ENCODE results near the gene ESYT2.

ESYT2 gene

DNA sequence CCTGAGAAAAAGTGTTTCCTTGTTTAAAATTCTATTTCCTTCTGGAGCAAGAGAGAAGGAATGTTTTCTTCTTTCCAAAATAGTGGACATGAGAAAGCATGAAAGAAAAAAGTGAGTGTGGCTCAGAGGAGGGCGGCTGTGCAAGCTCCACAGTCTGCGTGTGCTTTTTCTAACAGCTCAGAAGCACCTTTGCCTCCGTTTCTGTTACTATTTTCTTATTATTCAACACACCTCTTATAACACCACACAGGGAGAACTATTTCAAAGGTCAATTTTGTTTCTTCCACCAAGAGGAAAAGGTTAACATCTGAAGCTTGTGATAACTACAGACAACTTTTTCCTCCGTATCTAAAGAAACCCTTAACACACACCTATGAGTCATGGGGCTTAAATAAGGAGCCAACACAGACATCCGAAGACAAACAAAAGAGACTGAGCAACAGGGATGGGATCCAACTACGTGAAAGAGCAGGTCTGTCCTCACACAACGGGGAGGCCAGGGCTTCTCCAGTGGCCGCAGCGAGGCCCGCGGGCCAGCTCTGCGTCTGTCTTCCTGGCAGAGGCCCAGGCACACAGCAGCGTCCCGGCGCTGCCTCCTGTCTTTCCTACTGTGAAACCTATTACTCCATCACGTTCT lies 88.5 kb downstream of the ESYT2 start:
- DNase-seq, result no peak

DNA sequence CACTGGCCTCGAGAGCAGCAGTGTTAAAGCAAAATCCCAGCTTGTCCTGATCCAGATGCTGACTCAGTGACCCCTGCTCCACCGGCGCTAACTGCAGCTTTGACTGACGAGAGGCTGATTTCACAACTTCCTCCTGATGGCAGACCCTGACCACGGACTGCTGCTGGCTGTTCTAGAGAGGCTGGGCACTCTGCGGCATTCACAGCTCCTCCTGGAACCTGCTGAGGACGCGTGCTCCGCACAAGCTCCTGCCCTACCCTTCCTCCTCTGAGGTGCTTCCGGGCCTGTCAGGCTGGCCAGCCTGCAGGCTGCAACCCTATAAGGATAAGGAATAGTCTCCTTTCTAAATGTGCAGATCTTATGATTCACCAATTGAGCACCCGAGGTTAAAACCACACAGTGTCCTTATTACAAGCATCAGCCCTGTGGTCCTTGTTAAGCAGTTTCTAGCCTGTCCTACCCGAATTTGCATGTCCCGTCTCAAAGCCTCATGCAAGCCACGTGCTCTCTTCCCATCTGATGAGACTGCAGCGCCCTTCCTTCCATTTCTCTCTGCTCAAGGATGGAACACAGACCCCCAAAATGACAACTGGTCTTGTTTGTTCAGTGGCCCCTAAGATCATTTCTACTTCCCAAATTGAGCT lies 89.2 kb downstream of the ESYT2 start:
- DNase-seq, result no peak

DNA sequence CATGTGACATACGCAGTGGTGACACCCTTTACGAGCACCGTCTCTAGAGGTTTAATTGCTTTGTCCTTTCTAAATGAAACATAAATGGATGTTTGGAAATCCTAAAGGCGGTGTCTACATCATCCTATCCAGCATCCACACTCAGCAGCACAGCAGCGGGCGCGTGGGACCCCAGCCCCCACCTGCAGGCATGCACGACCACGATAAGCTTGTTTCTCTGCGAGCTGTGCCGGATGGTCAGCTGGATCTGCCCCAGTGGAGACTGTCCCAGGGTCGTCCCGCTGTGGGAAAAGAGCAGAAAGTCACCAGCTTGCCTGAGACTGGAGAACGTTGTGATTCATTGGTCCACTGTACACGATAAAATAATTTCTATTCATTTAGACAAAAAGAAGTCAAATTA lies 90.5 kb downstream of the ESYT2 start:
- DNase-seq, result no peak

DNA sequence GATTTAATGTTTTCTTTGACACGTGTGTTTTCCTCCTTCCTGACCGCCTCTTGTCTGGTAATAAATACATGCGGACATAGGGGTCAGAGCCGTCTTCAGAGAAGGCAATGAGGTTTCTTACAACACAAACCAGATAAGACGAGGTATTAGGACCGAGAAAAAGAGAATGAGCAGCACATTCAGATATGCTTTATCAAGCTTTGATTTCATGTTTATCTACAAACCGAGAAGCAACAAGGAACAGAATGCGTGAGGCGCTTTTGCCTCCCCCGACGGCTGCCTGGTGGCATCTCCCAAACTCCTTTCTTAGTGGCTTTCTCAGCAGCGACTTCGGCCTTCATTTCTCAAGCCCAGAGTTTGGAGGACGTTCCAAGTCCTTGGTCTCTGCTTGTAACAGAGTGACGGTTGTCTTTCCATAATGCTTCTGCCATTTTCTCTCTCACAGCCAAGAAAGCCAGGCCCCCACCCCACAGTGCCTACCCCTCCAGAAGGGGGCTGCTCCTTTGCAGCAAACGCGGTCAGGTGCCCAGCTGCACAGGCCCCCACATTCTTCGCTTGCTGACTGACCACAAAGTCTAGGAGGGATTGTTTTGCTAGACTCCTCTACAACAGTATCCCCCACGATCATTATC lies 92.1 kb downstream of the ESYT2 start:
- DNase-seq, result no peak

DNA sequence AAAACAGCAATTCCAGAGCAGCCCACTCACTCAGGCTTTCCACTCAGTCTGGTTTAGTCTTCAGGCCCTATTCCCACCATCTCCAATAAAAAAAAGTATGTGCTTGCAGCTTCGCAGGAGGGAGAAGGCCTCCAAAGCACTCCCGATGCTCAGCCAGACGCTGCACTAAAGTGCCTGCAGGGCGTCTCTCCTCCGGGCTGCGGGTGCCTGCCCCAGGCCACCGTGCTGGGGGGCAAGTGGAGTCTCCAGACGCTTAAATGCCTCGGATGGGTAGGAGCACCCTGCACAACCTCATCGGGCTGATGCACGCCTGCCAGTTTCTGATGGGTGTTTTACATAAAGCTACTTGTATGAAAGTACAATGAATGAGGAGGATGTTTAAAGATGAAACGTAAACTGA lies 93.4 kb downstream of the ESYT2 start:
- no peak for DNase-seq

DNA sequence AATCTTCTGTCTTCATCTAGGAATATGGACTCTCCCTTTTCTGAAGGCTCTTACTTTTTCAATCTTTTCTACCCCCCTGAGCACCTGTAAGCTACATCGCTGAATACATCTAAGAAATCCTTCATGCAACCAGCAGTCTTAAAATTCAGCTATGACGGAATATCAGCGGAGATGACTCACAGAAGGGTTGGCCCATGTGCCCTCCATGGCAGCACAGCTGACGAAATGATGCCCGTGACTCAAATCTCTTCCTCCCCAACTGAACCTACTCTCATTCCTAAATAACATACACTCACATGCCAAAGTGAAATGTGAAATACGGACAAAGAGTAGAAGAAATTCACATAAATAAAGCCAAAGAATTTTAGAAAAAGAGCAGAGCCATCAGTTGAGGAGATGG lies 94.4 kb downstream of the ESYT2 start:
- no peak for DNase-seq

DNA sequence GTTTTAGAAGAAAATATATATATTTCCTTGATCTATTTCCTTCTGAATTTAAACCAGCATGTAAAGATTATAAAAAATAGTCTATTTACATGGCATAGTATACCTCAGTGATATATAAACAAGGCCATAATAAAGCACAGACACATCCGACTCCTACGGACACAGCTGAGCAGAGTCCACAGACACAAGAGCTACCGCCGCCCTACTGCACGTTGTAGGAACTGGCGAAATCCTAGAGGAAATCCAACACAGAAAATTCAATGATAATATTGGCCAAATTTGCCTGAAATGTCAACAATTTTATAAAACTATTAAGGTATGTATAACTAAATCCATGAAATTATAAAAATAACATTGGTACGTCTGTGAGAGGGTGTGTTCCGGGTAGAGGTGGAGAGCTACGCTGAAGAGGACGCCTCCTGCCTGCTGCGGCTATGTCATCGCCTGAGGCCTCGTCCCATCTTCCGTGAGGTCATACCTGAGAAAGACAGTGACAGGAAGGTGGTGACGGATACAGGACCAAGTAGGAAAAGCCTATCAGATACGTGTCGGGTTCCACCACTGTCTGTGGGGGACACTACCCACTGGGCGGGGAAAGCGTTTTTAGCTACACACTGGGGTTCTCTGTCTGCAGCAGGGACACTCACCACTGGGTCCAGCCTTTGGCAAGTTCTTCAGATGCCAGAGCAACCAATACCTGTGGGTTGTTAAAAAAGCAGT lies 95.4 kb downstream of the ESYT2 start:
- no peak for DNase-seq

DNA sequence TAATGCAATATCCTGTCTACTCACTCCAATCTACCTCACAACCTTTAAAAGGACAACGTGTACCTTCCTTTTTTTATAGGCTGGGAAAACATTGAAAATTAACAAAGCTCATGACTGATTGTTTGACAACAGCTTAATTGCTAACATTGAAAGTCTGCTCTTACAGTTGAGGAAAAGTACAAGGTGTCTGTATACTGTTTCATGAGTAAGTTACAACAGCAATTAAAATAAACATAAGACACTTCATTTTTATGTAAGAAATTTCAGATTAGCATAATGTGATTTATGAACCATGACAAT lies 96.1 kb downstream of the ESYT2 start:
- no peak for DNase-seq

DNA sequence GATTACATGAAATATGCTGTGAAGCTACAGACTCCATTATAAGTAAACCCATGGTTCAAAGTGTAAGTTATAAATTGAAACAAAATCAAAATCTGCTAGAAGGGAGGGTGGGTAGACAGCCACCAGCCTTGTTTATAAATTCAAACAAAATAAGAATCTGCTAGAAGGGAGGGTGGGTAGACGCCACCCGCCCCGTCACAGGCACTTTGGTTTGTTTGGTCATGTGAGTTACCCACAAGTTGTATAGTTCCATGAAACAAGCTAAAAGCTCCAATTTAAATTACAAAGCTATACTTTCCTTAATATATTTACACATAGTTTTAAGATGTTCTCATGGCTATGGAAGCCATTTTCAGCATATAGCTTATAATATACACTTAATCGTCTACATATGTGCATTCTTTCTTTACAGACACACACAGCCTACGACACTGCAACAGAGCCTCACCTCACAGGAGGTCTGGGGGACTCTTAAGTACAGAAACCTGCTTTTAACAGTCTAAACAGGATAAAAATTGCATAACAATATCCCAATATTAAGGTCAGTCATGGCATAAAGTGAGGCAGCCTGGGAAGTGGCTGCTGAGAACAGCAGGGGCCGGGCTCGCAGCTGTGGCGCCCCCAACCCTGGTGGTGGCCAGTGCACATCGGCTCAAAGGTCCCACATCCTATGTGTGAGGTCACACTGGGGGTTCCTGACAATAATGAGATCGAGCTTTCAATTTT lies 96.7 kb downstream of the ESYT2 start:
- no peak for DNase-seq

DNA sequence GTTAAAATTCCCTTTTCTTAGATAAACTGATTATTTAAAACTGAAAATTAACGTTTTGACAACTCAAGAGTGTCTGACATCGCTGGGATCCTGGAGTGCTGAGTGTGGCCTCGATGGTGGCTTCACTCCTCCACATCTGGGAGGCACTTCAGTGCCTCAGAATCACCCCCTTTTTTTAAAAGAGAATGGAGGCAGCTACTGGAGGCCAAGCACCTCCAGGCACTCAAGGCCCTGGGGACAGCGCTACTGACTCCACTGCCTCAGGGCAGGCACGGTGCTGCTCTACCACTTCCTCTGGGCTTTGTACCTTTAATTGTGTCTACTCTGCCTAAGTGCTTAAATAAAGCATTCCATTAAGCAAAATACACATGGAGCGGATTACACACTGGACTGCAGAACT lies 97.5 kb downstream of the ESYT2 start:
- DNase-seq, result no peak

DNA sequence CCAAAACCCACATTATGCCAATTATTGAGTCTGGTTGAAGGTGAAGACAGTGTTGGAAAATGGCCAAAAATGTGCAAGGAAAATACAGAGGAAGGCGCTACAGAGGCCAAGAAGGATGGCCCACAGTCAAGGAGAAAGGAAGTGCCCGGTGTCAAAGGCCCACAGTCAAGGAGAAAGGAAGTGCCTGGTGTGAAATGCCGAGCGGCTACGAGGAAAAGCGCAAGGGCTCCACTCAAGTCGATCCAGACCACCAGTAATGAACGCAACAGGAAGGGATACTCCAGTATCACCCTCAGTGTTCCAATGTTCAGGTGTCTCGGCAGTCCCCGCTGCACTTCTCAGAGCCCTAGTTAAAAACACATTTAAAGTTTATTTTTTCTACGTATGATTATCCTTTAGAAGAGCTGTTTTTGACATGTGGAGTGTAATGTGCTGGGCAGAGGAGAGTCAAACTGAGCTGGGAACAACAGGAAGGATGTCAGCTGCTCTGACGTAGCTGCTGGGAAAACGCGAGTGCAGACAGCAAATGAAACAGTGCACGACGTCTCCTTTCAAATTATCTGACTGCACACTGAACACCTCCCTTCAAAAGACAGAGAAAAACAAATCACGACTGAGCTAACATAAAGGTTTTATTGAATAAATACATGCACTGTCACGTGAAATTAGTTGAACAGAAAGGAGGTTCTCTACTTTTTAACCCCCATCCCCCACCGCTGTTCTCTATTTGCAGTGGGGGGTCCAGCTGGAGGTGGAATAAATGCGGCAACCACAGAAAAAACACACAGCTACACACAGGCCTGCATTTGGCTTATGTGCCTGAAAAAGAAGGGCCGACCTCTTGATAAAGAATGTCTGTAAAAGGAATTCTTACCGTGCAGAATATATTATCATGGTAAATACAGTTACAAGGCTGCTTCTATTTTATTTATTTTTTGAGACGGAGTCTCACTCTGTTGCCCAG lies 98.6 kb downstream of the ESYT2 start:
- DNase-seq, result no peak

DNA sequence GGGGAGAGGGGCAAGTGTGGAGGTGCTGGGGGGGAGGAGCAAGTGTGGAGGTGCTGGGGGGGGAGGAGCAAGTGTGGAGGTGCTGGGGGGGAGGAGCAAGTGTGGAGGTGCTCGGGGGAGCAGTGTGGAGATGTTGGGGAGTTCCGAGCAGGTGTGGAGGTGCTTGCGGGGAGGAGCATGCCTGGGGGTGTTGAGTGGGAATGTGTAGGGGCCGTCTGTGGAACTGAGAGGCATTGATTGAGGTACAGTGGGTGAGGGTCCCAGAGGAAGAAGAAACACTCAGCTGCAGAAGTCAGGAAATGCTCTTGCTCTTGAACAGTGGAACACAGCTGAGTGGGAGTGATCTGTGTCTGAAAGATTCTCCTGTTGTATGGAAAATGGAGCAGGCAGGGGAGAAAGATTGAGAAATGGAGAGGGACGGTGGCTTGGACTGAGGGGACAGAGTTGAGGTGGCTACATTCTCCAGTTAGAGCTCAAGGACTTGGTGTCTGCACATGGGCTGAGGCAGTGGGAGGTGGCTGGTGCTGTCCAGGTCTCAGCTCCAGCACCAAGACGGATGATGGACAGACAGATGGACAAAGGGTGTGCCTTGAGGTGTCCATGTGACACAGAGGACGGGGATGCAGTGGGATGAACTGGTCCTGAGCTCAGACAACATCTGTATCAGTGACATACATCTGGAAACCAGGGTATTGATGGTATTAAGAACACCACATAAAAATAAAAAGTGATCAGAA lies 99.5 kb downstream of the ESYT2 start:
- DNase-seq, result no peak

DNA sequence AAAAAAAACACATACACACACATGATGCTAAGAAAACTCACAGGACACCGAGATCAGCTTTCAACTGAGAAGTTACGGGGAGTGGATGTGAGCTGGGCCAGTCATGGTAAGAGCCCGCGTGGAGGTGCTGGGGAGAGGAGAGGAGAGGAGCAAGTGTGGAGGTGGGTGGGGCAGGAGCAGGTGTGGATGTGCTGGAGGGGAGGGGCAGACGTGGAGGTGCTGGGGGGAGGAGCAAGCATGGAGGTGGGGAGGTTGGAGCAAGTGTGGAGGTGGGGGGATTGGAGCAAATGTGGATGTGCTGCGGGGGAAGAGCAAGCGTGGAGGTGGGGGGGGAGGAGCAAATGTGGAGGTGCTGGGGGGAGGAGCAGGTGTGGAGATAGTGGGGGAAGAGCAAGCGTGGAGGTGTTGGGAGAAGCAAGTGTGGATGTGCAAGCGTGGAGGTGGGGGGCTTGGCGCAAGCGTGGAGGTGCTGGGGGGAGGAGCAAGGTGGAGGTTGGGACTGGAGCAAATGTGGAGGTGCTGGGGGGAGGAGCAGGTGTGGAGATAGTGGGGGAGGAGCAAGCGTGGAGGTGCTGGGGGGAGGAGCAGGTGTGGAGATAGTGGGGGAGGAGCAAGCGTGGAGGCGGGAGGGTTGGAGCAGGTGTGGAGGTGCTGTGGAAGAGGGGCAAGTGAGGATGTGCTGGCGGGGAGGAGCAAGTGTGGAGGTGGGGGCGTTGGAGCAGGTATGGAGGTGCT lies 100.2 kb downstream of the ESYT2 start:
- DNase-seq, result no peak

DNA sequence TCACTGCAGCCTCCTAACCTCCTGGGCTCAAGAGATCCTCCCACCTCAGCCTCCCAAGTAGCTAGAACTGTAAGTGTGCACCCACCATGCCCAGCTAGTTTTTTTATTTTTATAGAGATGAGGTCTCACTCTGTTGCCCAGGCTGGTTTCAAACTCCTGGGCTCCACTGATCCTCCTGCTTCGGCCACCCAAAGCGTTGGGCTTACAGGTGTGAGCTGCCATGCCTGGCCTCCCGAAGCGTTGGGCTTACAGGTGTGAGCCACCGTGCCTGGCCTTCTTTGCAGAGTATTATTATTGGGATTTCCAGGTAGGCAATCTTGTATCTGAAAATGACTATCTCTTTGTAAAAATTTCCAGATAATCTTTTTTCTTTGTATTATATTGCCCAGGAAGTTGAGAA lies 101.6 kb downstream of the ESYT2 start:
- DNase-seq, result no peak

DNA sequence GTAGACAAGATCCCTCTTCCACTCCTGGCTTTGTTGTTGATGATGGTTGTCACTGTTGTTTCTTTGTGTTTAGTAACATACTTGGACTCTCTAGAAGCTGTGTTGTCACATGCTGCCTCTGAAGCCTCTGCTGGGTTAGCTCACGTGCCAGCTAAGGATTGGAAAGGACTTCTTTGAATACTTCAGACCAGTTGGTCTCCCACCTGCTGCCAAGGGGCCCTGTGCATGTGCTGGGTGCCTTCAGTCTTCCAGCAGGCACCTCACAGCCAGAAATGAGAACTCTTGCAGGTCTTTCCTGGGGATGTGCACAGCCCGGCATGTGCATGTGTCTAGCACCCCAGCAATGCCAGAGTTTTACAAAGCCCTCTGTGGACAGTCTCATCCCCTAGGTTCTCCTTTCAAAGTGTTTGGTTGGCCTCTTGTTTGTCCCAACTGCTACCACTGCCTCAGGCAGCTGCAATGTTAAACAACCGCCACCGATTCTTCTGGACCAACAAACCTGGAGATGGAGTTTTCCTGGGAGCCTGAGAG lies 103.0 kb downstream of the ESYT2 start:
- DNase-seq, result no peak

DNA sequence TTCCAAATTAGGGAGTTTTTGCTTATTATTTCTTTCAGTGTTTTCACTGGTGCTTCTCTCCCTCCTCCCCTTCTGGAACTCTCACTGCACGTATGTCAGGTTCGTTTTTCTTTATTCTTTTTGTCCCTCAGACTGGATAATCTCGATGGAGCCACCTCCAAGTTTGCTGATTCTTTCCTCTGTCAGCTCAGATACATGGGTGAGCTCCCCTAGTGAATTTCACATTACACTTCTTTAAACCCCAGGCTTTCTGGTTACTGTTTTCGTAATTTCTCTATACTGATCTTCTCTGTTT lies 103.9 kb downstream of the ESYT2 start:
- DNase-seq, result no peak

DNA sequence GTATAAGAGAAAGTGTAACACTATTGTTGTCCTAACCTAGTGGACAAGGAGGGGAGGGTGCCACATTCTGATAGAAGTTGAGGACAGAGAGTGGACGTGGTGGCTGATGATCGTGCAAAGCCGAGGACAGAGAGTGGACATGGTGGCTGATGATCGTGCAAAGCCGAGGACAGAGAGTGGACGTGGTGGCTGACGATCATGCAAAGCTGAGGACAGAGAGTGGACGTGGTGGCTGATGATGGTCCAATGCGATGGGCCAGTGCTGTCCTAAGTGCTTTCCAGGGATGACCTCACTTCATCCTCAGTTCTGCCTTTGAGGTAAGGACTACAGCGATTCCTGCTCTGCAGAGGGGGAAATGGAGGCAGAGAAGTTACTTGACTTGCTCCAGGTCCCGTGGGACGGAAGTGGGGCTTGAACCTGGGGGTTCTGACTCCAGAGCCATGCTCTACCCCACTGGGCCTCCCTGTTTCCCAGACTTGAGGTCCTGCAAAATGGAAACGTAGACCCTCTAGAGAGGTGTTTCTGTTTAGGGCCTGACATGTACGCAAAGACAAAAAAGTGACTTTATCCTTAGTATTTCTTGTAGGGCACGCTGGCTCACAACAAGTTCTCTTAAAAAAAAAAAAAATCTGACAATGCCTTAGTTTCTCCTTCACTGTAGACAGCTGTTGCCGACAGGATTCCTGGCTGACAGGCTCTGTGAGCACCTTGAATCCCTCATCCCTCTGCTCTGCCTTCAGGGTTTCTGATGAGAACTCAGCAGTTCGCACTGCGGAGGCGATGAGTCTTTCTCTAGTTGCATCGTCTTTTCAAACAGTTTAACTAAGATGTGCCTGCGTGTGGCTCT lies 104.4 kb downstream of the ESYT2 start:
- no peak for DNase-seq

DNA sequence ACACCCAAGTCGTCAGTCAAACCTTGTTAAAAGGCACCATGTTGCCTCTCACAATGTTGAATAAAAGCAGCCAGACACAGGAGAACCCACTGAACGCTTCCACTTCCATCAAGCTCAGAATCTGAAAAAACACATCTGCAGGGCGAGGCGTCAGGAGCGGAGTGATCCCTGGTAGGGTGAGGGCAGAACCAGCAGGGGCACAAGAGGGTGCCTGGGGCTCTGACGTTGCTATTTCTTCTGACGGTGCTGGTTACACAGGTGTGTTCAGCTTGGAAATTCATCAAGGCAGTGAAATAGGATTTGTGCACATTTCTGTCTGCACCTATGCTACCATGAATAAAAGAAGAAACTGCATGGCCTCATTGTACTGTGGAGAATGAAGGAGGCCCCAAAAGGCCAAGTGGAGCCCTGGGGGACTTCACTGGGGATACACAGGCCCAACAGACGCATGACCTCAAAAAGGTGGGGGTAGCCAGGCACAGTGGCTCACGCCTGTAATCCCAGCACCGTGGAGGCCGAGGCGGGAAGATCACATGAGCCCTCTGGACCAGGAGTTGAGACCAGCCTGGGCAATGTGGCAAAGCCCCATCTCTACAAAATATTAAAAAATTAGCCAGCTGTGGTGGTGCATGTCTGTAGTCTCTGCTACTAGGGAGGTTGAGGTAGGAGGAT lies 105.5 kb downstream of the ESYT2 start:
- no peak for DNase-seq

DNA sequence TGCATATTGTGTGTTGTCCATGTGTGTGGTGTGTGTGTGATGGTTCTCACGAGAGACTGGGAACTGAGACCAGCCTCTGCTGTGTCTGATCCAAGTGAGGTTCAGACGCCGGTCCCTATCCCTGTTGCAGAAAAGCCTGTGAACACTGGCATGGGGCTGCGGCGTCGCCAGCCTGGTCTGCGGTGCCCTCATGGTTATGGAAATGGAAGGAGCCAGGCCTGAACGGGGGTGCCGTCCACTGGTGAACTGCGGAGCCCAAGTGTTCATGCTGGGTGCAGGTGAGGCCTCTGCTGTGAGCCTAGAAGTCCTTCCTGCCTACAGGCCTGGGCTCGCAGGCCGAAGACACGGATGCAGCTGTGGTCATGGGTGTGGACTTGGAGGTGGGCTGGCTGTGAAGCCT lies 106.0 kb downstream of the ESYT2 start:
- no peak for DNase-seq
